GM12801 (cell line): ENCODE measurements around the gene OR52E2.

Source experiments
- TF ChIP-seq, protein P1 (sequence below): IDR thresholded peaks from one replicate; pipeline ENCODE4 v1.5.1; 2011; ENCODE audit warnings: control low read depth; ENCODE audit not compliant: insufficient read length; ENCODE audit errors: extremely low read depth

The OR52E2 gene

DNA sequence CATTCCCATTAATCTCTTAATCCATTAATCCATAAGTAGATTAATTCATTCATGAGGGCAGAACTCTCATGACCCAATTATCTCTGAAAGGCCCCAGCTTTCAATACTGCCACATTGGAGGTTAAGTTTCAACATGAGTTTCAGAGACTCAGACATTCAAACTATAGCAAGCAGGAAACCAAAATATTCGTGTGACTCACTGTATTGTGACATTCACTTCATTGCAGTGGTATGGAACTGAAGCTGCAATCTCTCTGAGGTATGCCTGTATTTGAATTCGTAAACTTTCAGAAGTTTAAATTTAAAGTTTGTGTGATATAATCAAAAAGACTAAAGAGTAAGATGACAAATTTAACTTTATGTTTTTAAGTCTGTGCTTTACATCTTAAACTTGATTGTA lies 16.0 kb downstream of the OR52E2 start:
- TF ChIP-seq, protein P1, sequence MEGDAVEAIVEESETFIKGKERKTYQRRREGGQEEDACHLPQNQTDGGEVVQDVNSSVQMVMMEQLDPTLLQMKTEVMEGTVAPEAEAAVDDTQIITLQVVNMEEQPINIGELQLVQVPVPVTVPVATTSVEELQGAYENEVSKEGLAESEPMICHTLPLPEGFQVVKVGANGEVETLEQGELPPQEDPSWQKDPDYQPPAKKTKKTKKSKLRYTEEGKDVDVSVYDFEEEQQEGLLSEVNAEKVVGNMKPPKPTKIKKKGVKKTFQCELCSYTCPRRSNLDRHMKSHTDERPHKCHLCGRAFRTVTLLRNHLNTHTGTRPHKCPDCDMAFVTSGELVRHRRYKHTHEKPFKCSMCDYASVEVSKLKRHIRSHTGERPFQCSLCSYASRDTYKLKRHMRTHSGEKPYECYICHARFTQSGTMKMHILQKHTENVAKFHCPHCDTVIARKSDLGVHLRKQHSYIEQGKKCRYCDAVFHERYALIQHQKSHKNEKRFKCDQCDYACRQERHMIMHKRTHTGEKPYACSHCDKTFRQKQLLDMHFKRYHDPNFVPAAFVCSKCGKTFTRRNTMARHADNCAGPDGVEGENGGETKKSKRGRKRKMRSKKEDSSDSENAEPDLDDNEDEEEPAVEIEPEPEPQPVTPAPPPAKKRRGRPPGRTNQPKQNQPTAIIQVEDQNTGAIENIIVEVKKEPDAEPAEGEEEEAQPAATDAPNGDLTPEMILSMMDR, result no peak

DNA sequence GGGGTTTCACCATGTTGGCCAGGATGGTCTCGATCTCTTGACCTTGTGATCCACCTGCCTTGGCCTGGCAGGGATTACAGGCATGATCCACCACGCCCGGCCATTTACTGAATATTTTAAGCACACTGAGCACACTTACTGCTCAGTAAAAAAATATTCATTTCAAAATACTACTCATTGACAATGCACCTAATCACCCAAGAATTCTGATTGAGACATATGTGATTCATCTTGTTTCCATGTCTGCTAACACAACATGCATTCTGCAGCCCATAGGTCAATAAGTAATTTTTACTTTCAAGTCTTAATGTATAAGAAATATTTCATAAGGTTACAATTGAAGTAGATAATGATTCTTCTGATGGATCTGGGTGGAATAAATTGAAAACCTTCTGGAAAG lies 17.3 kb downstream of the OR52E2 start:
- TF ChIP-seq, protein P1, result no peak

DNA sequence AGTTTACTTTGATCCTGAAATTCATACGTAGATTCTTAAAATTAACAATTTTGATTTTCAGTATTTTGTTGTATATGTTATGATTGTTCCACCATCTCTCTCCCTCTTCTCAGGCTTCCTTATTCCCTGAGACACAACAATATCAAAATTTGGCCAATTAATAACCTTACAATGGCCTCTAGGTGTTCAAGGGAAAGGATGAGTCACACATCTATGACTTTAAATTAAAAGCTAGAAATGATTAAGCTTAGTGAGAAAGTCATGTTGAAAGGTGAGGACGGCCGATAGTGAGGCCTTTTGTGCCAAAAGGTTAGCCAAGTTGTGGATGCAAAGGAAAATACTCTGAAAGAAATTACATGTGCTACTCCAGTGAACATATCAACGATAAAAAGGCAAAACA lies 18.6 kb downstream of the OR52E2 start:
- TF ChIP-seq, protein P1, result no peak

DNA sequence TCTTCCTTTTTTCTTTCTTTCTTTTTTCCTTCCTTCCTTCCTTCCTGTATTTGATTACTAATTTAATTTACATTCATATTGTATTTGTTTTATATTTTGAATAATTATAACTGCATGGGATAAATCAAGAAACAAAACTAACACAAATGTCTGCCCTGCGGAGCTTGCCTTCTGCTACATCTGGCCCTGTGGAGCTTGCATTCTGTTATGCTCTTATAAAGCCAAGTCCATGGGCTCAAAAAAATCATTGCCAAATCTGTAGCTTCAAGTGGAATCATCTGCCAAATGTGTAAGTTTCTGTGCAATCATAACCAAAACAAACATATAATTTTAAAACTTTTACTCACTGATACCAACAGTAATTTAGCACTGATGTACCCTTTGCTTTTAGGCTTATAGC lies 21.1 kb downstream of the OR52E2 start:
- TF ChIP-seq, protein P1, result no peak

DNA sequence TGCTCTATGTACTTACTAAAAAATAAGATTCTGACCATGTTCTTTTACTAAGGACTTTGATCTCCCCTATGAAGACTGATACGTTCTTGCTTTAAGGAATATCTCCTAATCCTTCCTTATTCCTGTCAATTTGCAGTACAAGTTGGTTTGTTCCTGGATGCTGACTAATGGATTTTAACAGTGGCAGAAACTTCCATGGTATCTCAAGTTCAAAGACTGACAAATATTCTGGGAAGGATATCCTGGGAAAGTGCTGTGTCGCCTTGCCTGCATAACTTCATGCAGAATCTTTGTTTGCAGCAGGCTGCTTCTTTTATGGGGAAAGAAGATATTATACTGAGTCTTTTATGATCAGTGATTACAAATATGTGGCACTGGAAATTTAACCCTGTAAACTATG lies 21.5 kb downstream of the OR52E2 start:
- TF ChIP-seq, protein P1, result no peak

DNA sequence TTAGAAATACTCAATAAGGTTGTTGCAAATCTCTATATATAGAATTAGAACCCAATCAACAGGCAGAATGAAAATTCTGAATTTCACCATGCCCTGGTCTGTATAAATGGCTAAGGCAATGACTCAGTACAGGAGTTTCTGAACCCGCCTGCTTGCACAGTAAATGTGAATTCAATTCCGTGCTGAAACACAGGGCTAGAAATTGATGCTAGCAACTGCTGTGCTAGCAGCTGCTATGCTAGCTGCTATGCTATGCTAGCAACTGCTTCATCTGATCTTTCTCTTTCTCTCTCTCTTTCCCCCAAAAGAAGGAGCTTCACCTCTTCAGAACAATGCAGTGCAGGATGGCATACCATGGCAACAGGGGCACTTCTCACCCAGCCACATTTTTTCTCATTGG lies 22.8 kb downstream of the OR52E2 start:
- TF ChIP-seq, protein P1, result no peak

DNA sequence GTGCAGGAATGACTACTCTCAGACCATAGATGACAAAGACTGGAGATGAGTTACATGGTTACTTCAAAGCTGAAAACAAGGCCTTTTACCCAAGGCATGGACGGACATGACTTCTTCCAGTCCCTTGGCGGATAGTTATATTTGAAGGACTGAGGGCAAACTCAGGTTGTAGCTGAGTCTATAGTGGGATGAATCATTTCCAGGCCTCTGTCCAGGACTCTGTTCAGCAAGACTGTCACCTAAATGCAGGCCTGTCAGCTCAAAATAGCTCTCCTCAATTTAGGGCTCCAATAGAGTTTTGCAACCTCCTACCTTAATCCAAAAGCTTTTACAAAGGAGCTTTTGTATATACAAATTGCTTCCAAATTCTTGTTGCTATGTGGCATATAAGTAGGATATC lies 37.4 kb downstream of the OR52E2 start:
- TF ChIP-seq, protein P1, result no peak

DNA sequence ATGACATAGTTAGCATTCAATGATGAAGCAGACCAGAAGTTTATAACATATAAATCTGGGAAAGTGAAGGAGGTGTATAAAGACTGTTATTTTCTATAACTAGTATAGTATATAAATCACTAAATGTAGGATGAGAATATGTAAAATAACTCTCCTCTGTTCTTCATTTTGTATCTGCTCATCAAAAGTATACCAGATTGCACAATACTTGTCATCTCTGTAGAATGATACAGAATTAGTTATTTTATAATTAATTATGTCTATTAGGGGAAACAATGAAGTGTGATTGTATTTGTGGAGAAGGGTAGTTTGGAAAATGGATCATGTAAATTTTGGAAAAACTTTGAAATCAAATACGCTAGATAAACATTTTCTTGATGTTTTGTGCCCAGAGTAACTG lies 46.4 kb downstream of the OR52E2 start:
- TF ChIP-seq, protein P1, result no peak
